Subcutaneous abdominal adipose tissue (tissue), 5 donors: Measurements from ENCODE around the gene GSDME.
"Not testable (repeated sequence)": the region's sequence is repeated elsewhere in the genome, so short reads cannot be mapped to it uniquely, and the experiment has no call there.

Experiments used
- H3K27ac ChIP-seq: one replicate; pipeline ENCODE4 v1.7.0; 2013; ENCODE audit warnings: low read depth, mild to moderate bottlenecking, inconsistent platforms, low read length, moderate library complexity
- H3K27me3 ChIP-seq, 5 donors: one replicate each; pipeline ENCODE4 v1.7.0; 2013; ENCODE audit warnings: low read length in 5 of 5, inconsistent platforms in 1 of 5; ENCODE audit not compliant: control insufficient read depth in 5 of 5, insufficient read depth in 4 of 5
- H3K36me3 ChIP-seq, 5 donors: one replicate each; pipeline ENCODE4 v1.7.0; 2013; ENCODE audit warnings: low read length in 5 of 5; ENCODE audit not compliant: control insufficient read depth in 5 of 5, insufficient read depth in 5 of 5
- H3K4me1 ChIP-seq, 5 donors: one replicate each; pipeline ENCODE4 v1.7.0; 2013; ENCODE audit warnings: low read length in 5 of 5, mild to moderate bottlenecking in 3 of 5, moderate library complexity in 1 of 5; ENCODE audit not compliant: control insufficient read depth in 5 of 5, insufficient read depth in 5 of 5
- H3K4me3 ChIP-seq, 5 donors: one replicate each; pipeline ENCODE4 v1.7.0; 2013; ENCODE audit warnings: low read length in 5 of 5, low read depth in 1 of 5
- H3K9ac ChIP-seq, 5 donors: one replicate each; pipeline ENCODE4 v1.7.0; 2013; ENCODE audit warnings: low read length in 5 of 5, mild to moderate bottlenecking in 4 of 5, moderate library complexity in 3 of 5
- H3K9me3 ChIP-seq, 5 donors: one replicate each; pipeline ENCODE4 v1.7.0; 2013; ENCODE audit warnings: low read length in 5 of 5; ENCODE audit not compliant: control insufficient read depth in 5 of 5
- donor health status: healthy.
- donor health status: healthy.
- donor health status: healthy.
- donor health status: healthy.
- donor health status: healthy.

The GSDME gene

GRCh38 chr7:24743471-24743870 lies 13.8 kb downstream of the GSDME start:
- H3K27me3 ChIP-seq: no peaks in the 10 kb centered on the region
- no peak overlapping the region for H3K27ac ChIP-seq
- H3K9ac ChIP-seq: no peak overlapping the region
- peaks cover 0 to 5% (median 0%) of the 10 kb centered on the region in 5 donors for H3K36me3 ChIP-seq
- H3K4me1 ChIP-seq: peaks cover 0 to 10% (median 0%) of the 10 kb centered on the region in 5 donors
- no peak overlapping the region for H3K4me3 ChIP-seq
- H3K9me3 ChIP-seq: peaks cover 0 to 5% (median 3%) of the 10 kb centered on the region in 5 donors

- Histone ChIP-seq H3K27ac (no peak overlapping the region), H3K9me3 (peaks cover 0 to 6% (median 3%) of the 10 kb centered on the region in 5 donors), H3K9ac (no peak overlapping the region), H3K4me3 (no peak overlapping the region), H3K4me1 (peaks cover 0 to 10% (median 0%) of the 10 kb centered on the region in 5 donors), H3K36me3 (peaks cover 0 to 5% (median 0%) of the 10 kb centered on the region in 5 donors), H3K27me3 (no peaks in the 10 kb centered on the region)
Measured at GRCh38 chr7:24742506-24743162, 14.6 kb downstream of the GSDME start.

GRCh38 chr7:24741679-24742505 lies 15.4 kb downstream of the GSDME start:
- Histone ChIP-seq H3K9me3 (peaks cover 0 to 6% (median 3%) of the 10 kb centered on the region in 5 donors), H3K27me3 (no peaks in the 10 kb centered on the region), H3K36me3 (peaks cover 0 to 5% (median 0%) of the 10 kb centered on the region in 5 donors), H3K9ac (no peak overlapping the region), H3K27ac (peak overlapping the region; percentile 24), H3K4me3 (no peak overlapping the region), H3K4me1 (peaks cover 0 to 10% (median 0%) of the 10 kb centered on the region in 5 donors)

GRCh38 chr7:24740871-24741270 lies 16.4 kb downstream of the GSDME start:
- Histone ChIP-seq H3K27me3 (no peaks in the 10 kb centered on the region), H3K9me3 (peaks cover 0 to 6% (median 3%) of the 10 kb centered on the region in 5 donors), H3K4me1 (peaks cover 0 to 10% (median 0%) of the 10 kb centered on the region in 5 donors), H3K4me3 (no peak overlapping the region), H3K36me3 (peaks cover 0 to 5% (median 0%) of the 10 kb centered on the region in 5 donors), H3K27ac (peak overlapping the region; percentile 24), H3K9ac (no peak overlapping the region)

- H3K4me1 ChIP-seq: peaks cover 0 to 13% (median 4%) of the 10 kb centered on the region in 5 donors
- no peak overlapping the region for H3K9ac ChIP-seq
- H3K36me3 ChIP-seq: peaks cover 0 to 5% (median 0%) of the 10 kb centered on the region in 5 donors
- H3K9me3 ChIP-seq: peaks cover 0 to 6% (median 3%) of the 10 kb centered on the region in 5 donors
- H3K27me3 ChIP-seq: no peaks in the 10 kb centered on the region
- H3K27ac ChIP-seq: no peak overlapping the region
- H3K4me3 ChIP-seq: no peak overlapping the region
Measured at GRCh38 chr7:24739306-24739705, 18.0 kb downstream of the GSDME start.

- H3K4me3 ChIP-seq: no peak overlapping the region
- no peaks in the 10 kb centered on the region for H3K27me3 ChIP-seq
- no peaks in the 10 kb centered on the region for H3K36me3 ChIP-seq
- peaks cover 0 to 6% (median 3%) of the 10 kb centered on the region in 5 donors for H3K9me3 ChIP-seq
- no peak overlapping the region for H3K9ac ChIP-seq
- no peak overlapping the region for H3K27ac ChIP-seq
- H3K4me1 ChIP-seq: peaks cover 0 to 20% (median 12%) of the 10 kb centered on the region in 5 donors
Measured at GRCh38 chr7:24738577-24738976, 18.7 kb downstream of the GSDME start.

GRCh38 chr7:24737281-24737680 lies 20.0 kb downstream of the GSDME start:
- no peaks in the 10 kb centered on the region for H3K36me3 ChIP-seq
- peaks cover 2 to 26% (median 16%) of the 10 kb centered on the region in 5 donors for H3K4me1 ChIP-seq
- no peak overlapping the region for H3K27ac ChIP-seq
- no peak overlapping the region for H3K4me3 ChIP-seq
- no peaks in the 10 kb centered on the region for H3K27me3 ChIP-seq
- H3K9ac ChIP-seq: no peak overlapping the region
- H3K9me3 ChIP-seq: peaks cover 0 to 6% (median 3%) of the 10 kb centered on the region in 5 donors

GRCh38 chr7:24735594-24735993 lies 21.7 kb downstream of the GSDME start:
- not testable (repeated sequence) for H3K9me3 ChIP-seq, H3K36me3 ChIP-seq, H3K9ac ChIP-seq, H3K4me3 ChIP-seq, H3K27ac ChIP-seq, H3K27me3 ChIP-seq
- peaks cover 2 to 22% (median 16%) of the 10 kb centered on the region in 5 donors for H3K4me1 ChIP-seq

GRCh38 chr7:24734306-24734705 lies 23.0 kb downstream of the GSDME start:
- Histone ChIP-seq H3K4me1 (peaks cover 2 to 26% (median 20%) of the 10 kb centered on the region in 5 donors), H3K27me3 (no peaks in the 10 kb centered on the region), H3K4me3 (no peak overlapping the region), H3K9ac (no peak overlapping the region), H3K36me3 (no peaks in the 10 kb centered on the region), H3K9me3 (peaks cover 0 to 6% (median 3%) of the 10 kb centered on the region in 5 donors), H3K27ac (no peak overlapping the region)
